ENCODE measurements around the gene HOXB1. TPM values are rescaled to one million over a fixed set of nuclear protein-coding genes. Genes with fewer than 3 reads are reported as not detected.

The HOXB1 gene
- polyA plus RNA-seq, 1 donor: 0.07 TPM

DNA sequence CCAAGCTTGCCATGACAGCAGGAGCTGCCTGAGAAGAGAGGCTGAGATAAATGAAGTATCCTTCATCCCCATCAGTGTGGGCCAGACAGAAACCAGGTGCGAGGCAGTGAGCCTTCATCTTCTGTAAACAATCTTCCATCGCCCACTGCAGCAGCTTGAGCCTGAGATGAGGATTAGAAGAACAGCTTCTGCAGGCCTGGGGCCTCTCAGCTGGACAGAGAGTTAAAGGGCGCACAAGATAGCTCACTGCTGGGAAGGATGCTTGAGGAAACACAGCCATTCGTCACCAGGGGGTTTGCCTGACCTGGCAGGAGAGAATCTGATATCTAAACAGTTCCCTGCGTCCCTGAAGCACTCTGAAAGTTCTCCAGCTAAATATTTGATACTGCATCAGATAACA lies 27.1 kb downstream of the HOXB1 start:
- DNase-seq: no peak
- Histone ChIP-seq H3K27ac (ENCODE audit: low read length) (no peak overlapping the region), H3K27me3 (ENCODE audit: control insufficient read depth, insufficient read depth, low read length) (peaks cover 45% of the 10 kb centered on the region), H3K4me3 (ENCODE audit: low read length) (no peak overlapping the region), H3K36me3 (ENCODE audit: control insufficient read depth, insufficient read depth, low read length) (no peaks in the 10 kb centered on the region), H3K4me1 (ENCODE audit: control insufficient read depth, insufficient read depth, low read length) (no peaks in the 10 kb centered on the region), H3K9me3 (ENCODE audit: control insufficient read depth, low read depth, low read length) (no peaks in the 10 kb centered on the region)
- no CpG with 5 or more reads among the region's 5 CpGs for WGBS (ENCODE audit: insufficient coverage, low lambda C conversion rate)

DNA sequence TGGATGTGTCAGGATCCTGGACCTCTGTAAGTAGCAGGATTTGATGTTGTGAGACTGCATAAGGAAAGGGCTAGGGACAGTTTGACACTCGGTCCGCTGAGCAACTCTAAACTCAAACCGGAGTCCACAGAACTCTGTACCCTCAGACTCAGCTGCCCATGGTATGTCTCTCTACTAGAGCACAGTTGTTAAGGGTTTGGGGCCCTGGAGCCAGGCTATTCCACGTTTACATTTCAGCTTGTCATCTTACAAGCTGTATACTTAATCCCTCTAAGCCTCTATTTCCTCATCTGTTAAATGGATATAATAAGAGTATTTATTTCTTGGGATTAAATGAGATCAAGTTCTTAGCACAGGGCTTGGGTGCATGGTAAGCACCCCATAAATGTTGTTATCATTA lies 27.9 kb downstream of the HOXB1 start:
- H3K9me3 ChIP-seq (ENCODE audit: control insufficient read depth, low read depth, low read length): no peaks in the 10 kb centered on the region
- WGBS (ENCODE audit: insufficient coverage, low lambda C conversion rate): no CpG with 5 or more reads among the region's 4 CpGs
- H3K27ac ChIP-seq (ENCODE audit: low read length): no peak overlapping the region
- H3K4me1 ChIP-seq (ENCODE audit: control insufficient read depth, insufficient read depth, low read length): no peaks in the 10 kb centered on the region
- H3K36me3 ChIP-seq (ENCODE audit: control insufficient read depth, insufficient read depth, low read length): no peaks in the 10 kb centered on the region
- no peak for DNase-seq
- peaks cover 53% of the 10 kb centered on the region for H3K27me3 ChIP-seq (ENCODE audit: control insufficient read depth, insufficient read depth, low read length)
- no peak overlapping the region for H3K4me3 ChIP-seq (ENCODE audit: low read length)

DNA sequence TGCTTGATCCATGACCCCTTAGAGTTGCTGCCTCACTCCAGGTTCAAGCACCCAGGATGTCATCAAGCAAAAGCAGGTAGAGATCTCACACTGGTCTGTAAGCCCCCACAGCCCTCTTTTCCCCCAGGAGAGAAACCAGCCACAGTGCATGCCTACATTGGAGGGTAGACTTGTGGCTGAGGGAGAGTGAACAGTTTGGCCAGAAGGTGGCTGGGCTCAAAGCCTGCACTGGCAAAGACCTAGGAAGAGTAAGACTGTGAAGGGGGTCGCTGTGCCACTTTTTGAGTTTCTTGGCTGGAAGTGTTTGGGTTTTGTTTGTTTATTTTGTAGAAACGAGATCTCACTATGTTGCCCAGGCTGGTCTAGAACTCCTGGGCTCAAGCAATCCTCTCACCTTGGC lies 28.5 kb downstream of the HOXB1 start:
- H3K9me3 ChIP-seq (ENCODE audit: control insufficient read depth, low read depth, low read length): no peaks in the 10 kb centered on the region
- H3K27ac ChIP-seq (ENCODE audit: low read length): no peak overlapping the region
- H3K4me3 ChIP-seq (ENCODE audit: low read length): no peak overlapping the region
- no peaks in the 10 kb centered on the region for H3K36me3 ChIP-seq (ENCODE audit: control insufficient read depth, insufficient read depth, low read length)
- peaks cover 52% of the 10 kb centered on the region for H3K27me3 ChIP-seq (ENCODE audit: control insufficient read depth, insufficient read depth, low read length)
- no peaks in the 10 kb centered on the region for H3K4me1 ChIP-seq (ENCODE audit: control insufficient read depth, insufficient read depth, low read length)
- DNase-seq: no peak
- WGBS (ENCODE audit: insufficient coverage, low lambda C conversion rate): no CpG with 5 or more reads among the region's 2 CpGs

DNA sequence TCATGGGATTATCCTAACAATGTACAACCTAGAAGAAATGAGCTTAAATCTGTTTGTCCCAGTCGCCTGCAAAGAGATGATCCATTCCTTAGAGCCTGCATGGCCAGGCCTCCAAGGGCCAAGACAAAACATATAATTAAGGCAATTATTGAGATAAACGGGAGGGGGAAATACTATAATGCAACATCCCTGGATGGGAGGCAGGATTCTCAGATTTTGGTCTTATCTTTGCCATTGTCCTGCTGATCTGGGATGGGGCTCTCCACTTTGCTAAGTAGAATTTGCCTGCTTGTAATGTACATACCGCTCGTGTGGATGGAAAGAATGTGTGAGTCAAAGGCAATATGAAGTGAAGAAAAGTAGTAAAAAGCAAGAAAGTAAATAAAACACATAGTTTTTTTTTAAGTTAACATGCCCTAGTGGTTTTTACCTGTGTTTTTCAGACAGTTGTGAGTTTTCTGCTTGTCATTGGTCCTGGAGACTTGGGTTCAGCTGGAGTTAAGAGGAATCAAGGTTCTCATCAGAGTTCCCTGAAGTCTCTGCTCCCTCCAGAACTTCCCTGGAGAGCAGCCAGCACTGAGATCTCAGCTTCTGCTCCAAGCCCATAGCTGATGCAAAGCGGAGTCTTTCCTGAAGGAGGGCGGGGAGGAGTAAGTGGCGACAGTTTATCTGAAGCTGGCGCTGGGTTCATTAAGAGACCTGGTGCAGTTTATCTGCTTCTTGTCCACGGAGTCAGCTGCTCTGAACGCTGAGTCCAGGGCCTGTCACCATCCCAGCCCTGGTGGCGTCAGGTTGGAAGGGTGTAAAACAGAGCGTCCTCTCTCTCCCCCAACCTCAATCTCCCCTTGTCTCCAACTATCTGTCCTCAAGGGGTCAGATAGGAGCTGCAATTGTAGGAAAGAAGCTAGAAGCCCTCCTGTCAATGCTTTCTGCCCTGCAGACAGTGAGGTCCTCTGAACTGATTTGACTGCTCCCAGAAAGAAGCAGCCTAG lies 30.1 kb downstream of the HOXB1 start:
- peak; percentile 45 to 58 for DNase-seq
- no peaks in the 10 kb centered on the region for H3K9me3 ChIP-seq (ENCODE audit: control insufficient read depth, low read depth, low read length)
- no peaks in the 10 kb centered on the region for H3K4me1 ChIP-seq (ENCODE audit: control insufficient read depth, insufficient read depth, low read length)
- no peak overlapping the region for H3K4me3 ChIP-seq (ENCODE audit: low read length)
- 69% methylated on average over 2 of the region's 12 CpGs for WGBS (ENCODE audit: insufficient coverage, low lambda C conversion rate)
- no peaks in the 10 kb centered on the region for H3K36me3 ChIP-seq (ENCODE audit: control insufficient read depth, insufficient read depth, low read length)
- H3K27me3 ChIP-seq (ENCODE audit: control insufficient read depth, insufficient read depth, low read length): peaks cover 48% of the 10 kb centered on the region
- peak overlapping the region; percentile 30 for H3K27ac ChIP-seq (ENCODE audit: low read length)

DNA sequence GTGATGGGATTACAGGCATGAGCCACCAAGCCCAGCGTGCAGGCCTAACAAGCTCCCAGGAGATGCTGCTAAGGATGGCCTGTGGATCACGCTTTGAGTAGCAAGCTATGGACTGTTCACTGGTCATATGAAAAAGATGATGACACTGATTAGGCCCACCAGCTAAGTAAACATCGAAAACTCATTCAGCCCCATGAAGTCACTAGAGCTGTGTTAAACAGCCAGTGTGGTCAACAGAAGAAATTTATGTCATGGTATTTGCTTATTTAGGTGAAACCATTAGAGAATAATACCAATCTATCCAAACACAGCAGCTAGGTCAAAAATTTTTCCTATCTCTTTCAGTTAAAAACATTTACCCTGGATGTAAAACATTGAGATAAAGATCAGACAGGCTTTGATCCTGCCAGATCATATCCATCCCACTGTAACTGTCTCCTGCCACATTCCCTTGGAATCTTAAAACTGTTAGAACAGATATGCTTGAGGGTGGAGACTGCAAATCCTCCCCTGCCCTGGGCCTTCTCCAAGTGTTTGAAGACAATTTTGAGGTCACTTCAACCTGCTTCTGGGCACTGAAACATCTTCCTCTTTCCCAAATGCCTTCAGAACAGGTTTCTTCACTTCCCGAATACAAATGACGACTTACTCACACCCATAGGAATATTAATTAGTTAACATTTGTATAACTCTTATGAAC lies 30.9 kb downstream of the HOXB1 start:
- Histone ChIP-seq H3K4me1 (ENCODE audit: control insufficient read depth, insufficient read depth, low read length) (no peaks in the 10 kb centered on the region), H3K4me3 (ENCODE audit: low read length) (no peak overlapping the region), H3K9me3 (ENCODE audit: control insufficient read depth, low read depth, low read length) (no peaks in the 10 kb centered on the region), H3K27me3 (ENCODE audit: control insufficient read depth, insufficient read depth, low read length) (peaks cover 51% of the 10 kb centered on the region), H3K27ac (ENCODE audit: low read length) (peak overlapping the region; percentile 30), H3K36me3 (ENCODE audit: control insufficient read depth, insufficient read depth, low read length) (no peaks in the 10 kb centered on the region)
- no peak for DNase-seq
- no CpG with 5 or more reads among the region's 5 CpGs for WGBS (ENCODE audit: insufficient coverage, low lambda C conversion rate)

DNA sequence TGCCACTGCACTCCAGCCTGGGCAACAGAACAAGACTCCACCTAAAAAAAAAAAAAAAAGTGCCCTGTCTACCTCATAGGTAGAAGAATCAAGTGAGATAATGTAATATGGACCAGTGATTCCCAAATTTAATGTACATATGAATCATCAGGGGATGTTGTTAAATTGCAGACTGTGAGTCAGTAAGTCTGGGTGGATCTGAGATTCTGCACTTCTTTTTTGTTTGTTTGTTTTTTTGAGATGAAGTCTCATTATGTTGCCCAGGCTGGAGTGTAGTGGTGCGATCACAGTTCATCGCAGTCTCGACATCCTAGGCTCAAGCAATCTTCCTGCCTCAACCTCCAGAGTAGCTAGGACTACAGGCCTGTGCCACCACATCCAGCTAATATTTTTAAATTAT lies 31.6 kb downstream of the HOXB1 start:
- Histone ChIP-seq H3K4me1 (ENCODE audit: control insufficient read depth, insufficient read depth, low read length) (no peaks in the 10 kb centered on the region), H3K36me3 (ENCODE audit: control insufficient read depth, insufficient read depth, low read length) (no peaks in the 10 kb centered on the region), H3K9me3 (ENCODE audit: control insufficient read depth, low read depth, low read length) (no peaks in the 10 kb centered on the region), H3K4me3 (ENCODE audit: low read length) (no peak overlapping the region), H3K27me3 (ENCODE audit: control insufficient read depth, insufficient read depth, low read length) (peaks cover 55% of the 10 kb centered on the region), H3K27ac (ENCODE audit: low read length) (no peak overlapping the region)
- WGBS (ENCODE audit: insufficient coverage, low lambda C conversion rate): 100% methylated on average over 1 of the region's 3 CpGs
- no peak for DNase-seq

DNA sequence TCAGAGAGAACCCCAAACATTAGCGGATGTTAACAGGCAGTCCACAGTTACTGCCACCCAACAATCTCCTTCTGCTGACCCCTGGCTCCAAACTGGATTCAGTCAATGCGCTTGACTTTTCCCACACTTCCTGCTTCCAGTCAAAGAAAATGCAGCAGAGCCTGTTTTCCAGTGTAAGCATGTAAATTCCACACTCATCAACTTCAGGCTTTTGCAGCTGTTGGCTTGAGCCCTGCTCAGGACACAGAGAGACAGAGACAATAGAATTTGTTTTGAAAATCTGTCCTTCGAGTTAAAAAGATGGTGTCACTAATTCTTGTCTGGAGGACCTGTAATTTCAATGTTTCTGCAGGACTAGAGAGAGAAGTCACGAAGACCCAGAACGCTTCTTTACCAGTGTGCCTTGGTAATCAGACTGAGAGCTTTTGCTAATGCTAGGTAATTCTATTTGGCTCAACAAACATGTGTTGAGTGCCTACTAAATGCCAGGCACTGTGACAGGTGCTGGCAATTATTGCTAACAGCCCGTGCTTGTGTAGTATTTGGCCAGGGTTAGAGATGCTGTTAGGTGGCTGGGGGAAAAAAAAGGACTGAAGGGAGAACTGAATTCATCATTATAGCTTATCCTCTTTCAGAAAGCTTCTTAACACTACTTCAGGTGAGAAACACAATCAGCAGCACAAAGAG lies 32.5 kb downstream of the HOXB1 start:
- H3K4me3 ChIP-seq (ENCODE audit: low read length): no peak overlapping the region
- no peaks in the 10 kb centered on the region for H3K36me3 ChIP-seq (ENCODE audit: control insufficient read depth, insufficient read depth, low read length)
- no CpG with 5 or more reads among the region's 6 CpGs for WGBS (ENCODE audit: insufficient coverage, low lambda C conversion rate)
- DNase-seq: no peak
- peaks cover under 1% of the 10 kb centered on the region for H3K4me1 ChIP-seq (ENCODE audit: control insufficient read depth, insufficient read depth, low read length)
- peaks cover 56% of the 10 kb centered on the region for H3K27me3 ChIP-seq (ENCODE audit: control insufficient read depth, insufficient read depth, low read length)
- no peaks in the 10 kb centered on the region for H3K9me3 ChIP-seq (ENCODE audit: control insufficient read depth, low read depth, low read length)
- peak overlapping the region; percentile 23 for H3K27ac ChIP-seq (ENCODE audit: low read length)

DNA sequence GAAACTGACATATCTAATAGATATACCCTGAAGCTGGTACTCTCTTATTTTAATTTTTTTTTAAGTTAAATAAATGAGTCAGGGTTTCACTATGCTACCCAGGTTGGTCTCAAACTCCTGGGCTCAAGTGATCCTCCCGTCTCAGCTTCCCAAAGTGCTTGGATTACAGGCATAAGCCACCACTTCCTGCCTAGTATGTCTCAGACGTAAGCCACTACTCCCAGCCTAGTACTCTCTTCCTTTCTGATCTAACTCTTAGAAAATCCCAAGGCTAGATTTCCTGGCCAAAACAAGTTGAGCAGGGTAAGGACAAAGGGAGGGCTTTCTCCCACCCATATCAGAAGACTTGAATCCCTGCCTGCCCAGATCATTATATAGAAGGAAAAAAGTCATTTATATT lies 33.7 kb downstream of the HOXB1 start:
- Histone ChIP-seq H3K4me1 (ENCODE audit: control insufficient read depth, insufficient read depth, low read length) (peaks cover 11% of the 10 kb centered on the region), H3K4me3 (ENCODE audit: low read length) (no peak overlapping the region), H3K27me3 (ENCODE audit: control insufficient read depth, insufficient read depth, low read length) (peaks cover 56% of the 10 kb centered on the region), H3K27ac (ENCODE audit: low read length) (no peak overlapping the region), H3K9me3 (ENCODE audit: control insufficient read depth, low read depth, low read length) (no peaks in the 10 kb centered on the region), H3K36me3 (ENCODE audit: control insufficient read depth, insufficient read depth, low read length) (no peaks in the 10 kb centered on the region)
- no CpG with 5 or more reads among the region's 2 CpGs for WGBS (ENCODE audit: insufficient coverage, low lambda C conversion rate)
- DNase-seq: no peak

DNA sequence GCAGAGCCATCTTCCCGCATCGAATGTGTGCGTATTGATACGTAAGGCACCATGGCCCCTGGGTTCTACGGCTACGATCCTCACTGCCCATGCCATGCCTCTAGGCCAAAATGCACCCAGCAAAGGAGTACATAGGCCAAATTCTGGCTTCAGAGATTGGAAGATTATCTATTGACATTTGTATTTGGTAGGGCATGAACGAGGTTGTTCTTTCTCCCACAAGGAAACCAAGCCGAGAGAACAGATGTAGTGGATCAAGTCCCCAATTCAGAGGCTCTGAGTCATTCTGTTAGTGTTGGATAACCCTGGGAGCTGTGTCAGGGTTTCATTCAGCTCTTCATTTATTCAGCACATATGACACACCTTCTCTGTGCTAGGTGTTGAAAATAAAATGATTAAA lies 36.5 kb downstream of the HOXB1 start:
- no CpG with 5 or more reads among the region's 8 CpGs for WGBS (ENCODE audit: insufficient coverage, low lambda C conversion rate)
- H3K4me3 ChIP-seq (ENCODE audit: low read length): no peak overlapping the region
- DNase-seq: no peak
- H3K9me3 ChIP-seq (ENCODE audit: control insufficient read depth, low read depth, low read length): no peaks in the 10 kb centered on the region
- no peaks in the 10 kb centered on the region for H3K36me3 ChIP-seq (ENCODE audit: control insufficient read depth, insufficient read depth, low read length)
- H3K27ac ChIP-seq (ENCODE audit: low read length): no peak overlapping the region
- H3K4me1 ChIP-seq (ENCODE audit: control insufficient read depth, insufficient read depth, low read length): peaks cover 11% of the 10 kb centered on the region
- peaks cover 58% of the 10 kb centered on the region for H3K27me3 ChIP-seq (ENCODE audit: control insufficient read depth, insufficient read depth, low read length)

Measured in large intestine (tissue), 3 donors.